H1 (cell line): ENCODE measurements around the gene PDYN.

Experiments used
- FOSL1 ChIP-seq: IDR thresholded peaks from 2 replicates; pipeline ENCODE4 v1.6.1; 2011; ENCODE audit warnings: mild to moderate bottlenecking, low read depth, low read length, moderate library complexity; ENCODE audit not compliant: insufficient read depth
- GABPA ChIP-seq: IDR thresholded peaks from 2 replicates; pipeline ENCODE4 v1.6.1; 2011; ENCODE audit warnings: mild to moderate bottlenecking, low read length, moderate library complexity, borderline replicate concordance; ENCODE audit not compliant: insufficient read depth
- KDM5A ChIP-seq: fragments of 200-600 bp; IDR thresholded peaks from 2 replicates; pipeline ENCODE4 v1.7.1; 2012; ENCODE audit warnings: mild to moderate bottlenecking, low read length, inconsistent platforms, mixed read lengths
- MAFK ChIP-seq: IDR thresholded peaks from 2 replicates; pipeline ENCODE4 v1.6.1; 2012; ENCODE audit warnings: low read depth, mild to moderate bottlenecking, improper control_type of control experiment, low read length
- MAX ChIP-seq: IDR thresholded peaks from 2 replicates; pipeline ENCODE4 v1.6.1; 2012; ENCODE audit warnings: inconsistent platforms
- POLR2A ChIP-seq, 2 experiments: IDR thresholded peaks; 1 replicate in 1 of 2; 2 replicates in 1 of 2; pipeline ENCODE4 v1.6.1; 2011; ENCODE audit warnings: low read depth in 2 of 2, low read length in 2 of 2, mild to moderate bottlenecking in 2 of 2; ENCODE audit errors: control extremely low read depth in 1 of 2
- POLR2AphosphoS5 ChIP-seq: IDR thresholded peaks from 2 replicates; pipeline ENCODE4 v1.6.1; 2011; ENCODE audit warnings: low read depth, low read length
- USF2 ChIP-seq: IDR thresholded peaks from 2 replicates; pipeline ENCODE4 v1.6.1; 2011; ENCODE audit warnings: low read length, improper control_type of control experiment
- YY1 ChIP-seq: IDR thresholded peaks from 2 replicates; pipeline ENCODE4 v1.6.1; 2011; ENCODE audit warnings: low read depth, mild to moderate bottlenecking, low read length
- ZNF274 ChIP-seq: IDR thresholded peaks from 2 replicates; pipeline ENCODE4 v1.7.0; 2012; ENCODE audit warnings: low read length, borderline replicate concordance; ENCODE audit errors: extremely low read depth
- TF ChIP-seq, protein P1 (sequence below), 3 experiments: IDR thresholded peaks; 1 replicate in 2 of 3; 2 replicates in 1 of 3; pipeline versions ENCODE4 v1.5.1 to v1.6.1; 2011; ENCODE audit warnings: low read length in 3 of 3, mild to moderate bottlenecking in 3 of 3, inconsistent platforms in 2 of 3, low read depth in 1 of 3, moderate library complexity in 1 of 3; ENCODE audit not compliant: insufficient read depth in 1 of 3; ENCODE audit errors: control extremely low read depth in 1 of 3

- no peak for TF ChIP-seq POLR2A (IDR thresholded peaks at IDR 0.05; ENCODE audit: control extremely low read depth in 1 of 2, low read depth in 2 of 2, low read length in 2 of 2)
- no peak for TF ChIP-seq MAX
- no peak for TF ChIP-seq POLR2AphosphoS5
- TF ChIP-seq, protein P1, sequence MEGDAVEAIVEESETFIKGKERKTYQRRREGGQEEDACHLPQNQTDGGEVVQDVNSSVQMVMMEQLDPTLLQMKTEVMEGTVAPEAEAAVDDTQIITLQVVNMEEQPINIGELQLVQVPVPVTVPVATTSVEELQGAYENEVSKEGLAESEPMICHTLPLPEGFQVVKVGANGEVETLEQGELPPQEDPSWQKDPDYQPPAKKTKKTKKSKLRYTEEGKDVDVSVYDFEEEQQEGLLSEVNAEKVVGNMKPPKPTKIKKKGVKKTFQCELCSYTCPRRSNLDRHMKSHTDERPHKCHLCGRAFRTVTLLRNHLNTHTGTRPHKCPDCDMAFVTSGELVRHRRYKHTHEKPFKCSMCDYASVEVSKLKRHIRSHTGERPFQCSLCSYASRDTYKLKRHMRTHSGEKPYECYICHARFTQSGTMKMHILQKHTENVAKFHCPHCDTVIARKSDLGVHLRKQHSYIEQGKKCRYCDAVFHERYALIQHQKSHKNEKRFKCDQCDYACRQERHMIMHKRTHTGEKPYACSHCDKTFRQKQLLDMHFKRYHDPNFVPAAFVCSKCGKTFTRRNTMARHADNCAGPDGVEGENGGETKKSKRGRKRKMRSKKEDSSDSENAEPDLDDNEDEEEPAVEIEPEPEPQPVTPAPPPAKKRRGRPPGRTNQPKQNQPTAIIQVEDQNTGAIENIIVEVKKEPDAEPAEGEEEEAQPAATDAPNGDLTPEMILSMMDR (IDR thresholded peaks at IDR 0.05; ENCODE audit: control extremely low read depth in 1 of 3, insufficient read depth in 1 of 3, low read depth in 1 of 3, low read length in 3 of 3), result no peak
- TF ChIP-seq USF2, result no peak
- no peak for TF ChIP-seq FOSL1
- TF ChIP-seq ZNF274, result no peak
- no peak for TF ChIP-seq GABPA
- TF ChIP-seq KDM5A, result no peak
- no peak for TF ChIP-seq YY1
- TF ChIP-seq MAFK, result no peak
These were observed 44.3 kb downstream of the PDYN start for GRCh38 chr20:1949347-1950100.
